HUES48 (cell line): Measurements from ENCODE around the gene OPHN1.

Source experiments
- H3K27ac ChIP-seq: one replicate; pipeline ENCODE4 v1.7.0; 2013; ENCODE audit warnings: low read depth, low read length, inconsistent platforms
- H3K27me3 ChIP-seq: 2 replicates; pipeline ENCODE4 v1.6.1; 2013; ENCODE audit warnings: mild to moderate bottlenecking, low read length; ENCODE audit not compliant: control insufficient read depth, insufficient read depth
- H3K36me3 ChIP-seq: 2 replicates; pipeline ENCODE4 v1.6.1; 2013; ENCODE audit warnings: low read length; ENCODE audit not compliant: control insufficient read depth, insufficient read depth
- H3K4me1 ChIP-seq: 2 replicates; pipeline ENCODE4 v1.6.1; 2013; ENCODE audit warnings: mild to moderate bottlenecking, low read length; ENCODE audit not compliant: control insufficient read depth, insufficient read depth
- H3K4me3 ChIP-seq: 2 replicates; pipeline ENCODE4 v1.5.1; 2013; ENCODE audit warnings: mild to moderate bottlenecking, low read depth, low read length
- H3K9ac ChIP-seq: 2 replicates; pipeline ENCODE4 v1.6.1; 2013; ENCODE audit warnings: mild to moderate bottlenecking, low read depth, low read length, moderate library complexity
- H3K9me3 ChIP-seq: 2 replicates; pipeline ENCODE4 v1.6.1; 2013; ENCODE audit warnings: low read length; ENCODE audit not compliant: control insufficient read depth, insufficient read depth

OPHN1 gene

GRCh38 chrX:68196939-68197791, 236.1 kb downstream of the OPHN1 start:
- H3K27me3 ChIP-seq: no peaks in the 10 kb centered on the region
- H3K27ac ChIP-seq: no peak overlapping the region
- H3K9me3 ChIP-seq: peaks cover 44% of the 10 kb centered on the region
- no peak overlapping the region for H3K9ac ChIP-seq
- H3K36me3 ChIP-seq: no peaks in the 10 kb centered on the region
- no peak overlapping the region for H3K4me3 ChIP-seq
- H3K4me1 ChIP-seq: no peaks in the 10 kb centered on the region

- H3K27ac ChIP-seq: no peak overlapping the region
- H3K4me3 ChIP-seq: no peak overlapping the region
- peaks cover 42% of the 10 kb centered on the region for H3K9me3 ChIP-seq
- no peaks in the 10 kb centered on the region for H3K27me3 ChIP-seq
- H3K4me1 ChIP-seq: no peaks in the 10 kb centered on the region
- no peak overlapping the region for H3K9ac ChIP-seq
- H3K36me3 ChIP-seq: no peaks in the 10 kb centered on the region
These were observed 237.7 kb downstream of the OPHN1 start for GRCh38 chrX:68195561-68195960.

GRCh38 chrX:68193786-68194185, 239.5 kb downstream of the OPHN1 start:
- H3K9ac ChIP-seq: no peak overlapping the region
- H3K4me1 ChIP-seq: no peaks in the 10 kb centered on the region
- H3K27me3 ChIP-seq: no peaks in the 10 kb centered on the region
- H3K27ac ChIP-seq: no peak overlapping the region
- H3K4me3 ChIP-seq: no peak overlapping the region
- peaks cover 39% of the 10 kb centered on the region for H3K9me3 ChIP-seq
- H3K36me3 ChIP-seq: no peaks in the 10 kb centered on the region

- H3K4me1 ChIP-seq: no peaks in the 10 kb centered on the region
These were observed 240.1 kb downstream of the OPHN1 start for GRCh38 chrX:68193234-68193633.

GRCh38 chrX:68190799-68191198, 242.5 kb downstream of the OPHN1 start:
- Histone ChIP-seq H3K36me3 (no peaks in the 10 kb centered on the region), H3K4me3 (no peak overlapping the region), H3K9me3 (peaks cover 36% of the 10 kb centered on the region), H3K27me3 (no peaks in the 10 kb centered on the region), H3K9ac (no peak overlapping the region), H3K27ac (no peak overlapping the region), H3K4me1 (no peaks in the 10 kb centered on the region)

More at GRCh38 chrX:68193234-68193633, 240.1 kb downstream of the OPHN1 start:
- Histone ChIP-seq H3K4me3 (no peak overlapping the region), H3K9ac (no peak overlapping the region), H3K27ac (no peak overlapping the region), H3K9me3 (peaks cover 34% of the 10 kb centered on the region), H3K36me3 (no peaks in the 10 kb centered on the region), H3K27me3 (no peaks in the 10 kb centered on the region)

GRCh38 chrX:68186552-68187262, 246.6 kb downstream of the OPHN1 start:
- H3K36me3 ChIP-seq: no peaks in the 10 kb centered on the region
- no peaks in the 10 kb centered on the region for H3K27me3 ChIP-seq
- H3K9ac ChIP-seq: no peak overlapping the region
- no peak overlapping the region for H3K27ac ChIP-seq
- no peak overlapping the region for H3K4me3 ChIP-seq
- H3K4me1 ChIP-seq: no peaks in the 10 kb centered on the region
- H3K9me3 ChIP-seq: peaks cover 39% of the 10 kb centered on the region

GRCh38 chrX:68185161-68185560, 248.1 kb downstream of the OPHN1 start:
- Histone ChIP-seq H3K36me3 (no peaks in the 10 kb centered on the region), H3K9ac (no peak overlapping the region), H3K27me3 (no peaks in the 10 kb centered on the region), H3K27ac (no peak overlapping the region), H3K9me3 (peaks cover 35% of the 10 kb centered on the region), H3K4me1 (no peaks in the 10 kb centered on the region), H3K4me3 (no peak overlapping the region)

- Histone ChIP-seq H3K4me3 (no peak overlapping the region), H3K27ac (no peak overlapping the region), H3K9ac (no peak overlapping the region), H3K4me1 (no peaks in the 10 kb centered on the region), H3K27me3 (no peaks in the 10 kb centered on the region), H3K9me3 (peaks cover 41% of the 10 kb centered on the region), H3K36me3 (no peaks in the 10 kb centered on the region)
These were observed 249.6 kb downstream of the OPHN1 start for GRCh38 chrX:68183612-68184214.

- H3K27ac ChIP-seq: no peak overlapping the region
These were observed 252.7 kb downstream of the OPHN1 start for GRCh38 chrX:68180579-68180978.

GRCh38 chrX:68179355-68179754, 253.9 kb downstream of the OPHN1 start:
- Histone ChIP-seq H3K9ac (no peak overlapping the region), H3K27ac (no peak overlapping the region), H3K4me3 (no peak overlapping the region), H3K36me3 (no peaks in the 10 kb centered on the region), H3K9me3 (peaks cover 36% of the 10 kb centered on the region), H3K27me3 (no peaks in the 10 kb centered on the region), H3K4me1 (no peaks in the 10 kb centered on the region)

More at GRCh38 chrX:68180579-68180978, 252.7 kb downstream of the OPHN1 start:
- Histone ChIP-seq H3K27me3 (no peaks in the 10 kb centered on the region), H3K36me3 (no peaks in the 10 kb centered on the region), H3K9ac (no peak overlapping the region), H3K4me3 (no peak overlapping the region), H3K9me3 (peaks cover 32% of the 10 kb centered on the region), H3K4me1 (no peaks in the 10 kb centered on the region)

- Histone ChIP-seq H3K4me1 (no peaks in the 10 kb centered on the region), H3K9me3 (peaks cover 37% of the 10 kb centered on the region), H3K27me3 (no peaks in the 10 kb centered on the region), H3K36me3 (no peaks in the 10 kb centered on the region), H3K27ac (no peak overlapping the region), H3K4me3 (no peak overlapping the region), H3K9ac (no peak overlapping the region)
These were observed 255.8 kb downstream of the OPHN1 start for GRCh38 chrX:68177542-68177941.
